HG02610 (cell line): ENCODE results near the gene L3MBTL4.
"Not testable (repeated sequence)": the region's sequence is repeated elsewhere in the genome, so short reads cannot be mapped to it uniquely, and the experiment has no call there.

Experiments used
- ATAC-seq: cut with Tn5 transposase; IDR thresholded peaks from one replicate; pipeline ENCODE4 v1.9.1; 2021; ENCODE audit warnings: mild to moderate bottlenecking, moderate library complexity; ENCODE audit not compliant: unreplicated experiment

The L3MBTL4 gene

DNA sequence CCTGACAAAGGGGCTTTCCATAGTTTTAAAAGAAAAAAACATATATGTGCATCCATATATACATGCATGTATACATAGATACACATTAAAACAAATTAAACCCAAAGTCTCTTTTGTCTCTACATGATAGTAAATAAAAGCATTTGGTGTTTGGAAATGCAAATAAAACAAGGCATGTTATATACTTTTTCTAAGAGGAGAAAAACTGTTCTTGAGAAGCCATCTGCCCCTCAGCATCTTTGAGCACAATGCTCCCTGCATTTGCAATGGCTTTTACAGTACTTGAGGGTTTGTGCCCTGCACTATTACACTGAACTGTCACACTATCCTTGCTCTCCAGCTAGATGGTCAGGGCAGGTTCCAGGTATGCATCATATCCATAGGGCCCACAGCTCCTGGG lies 210.2 kb downstream of the L3MBTL4 start:
- no peak for ATAC-seq

DNA sequence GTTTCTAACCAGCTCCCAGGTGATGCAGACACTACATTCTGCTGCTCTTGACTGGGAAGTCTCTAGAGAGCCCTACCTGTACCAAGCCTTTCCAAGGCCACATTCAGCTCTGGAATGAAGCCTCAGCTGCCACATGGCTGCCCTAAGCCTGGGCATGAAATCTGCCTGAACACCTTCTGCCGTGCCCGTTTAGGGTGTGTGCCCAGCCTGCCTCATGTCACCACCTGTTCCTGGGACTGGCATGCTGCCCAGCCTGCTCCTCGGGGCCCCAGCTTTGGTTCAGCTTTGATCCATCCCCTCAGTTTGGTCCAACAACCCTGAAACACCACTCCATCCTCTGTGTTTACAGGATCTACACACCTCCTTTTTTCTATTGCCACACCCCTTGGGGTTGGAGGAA lies 210.9 kb downstream of the L3MBTL4 start:
- no peak for ATAC-seq

- no peak for ATAC-seq
Measured at GRCh38 chr18:6202861-6203260, 211.8 kb downstream of the L3MBTL4 start.

DNA sequence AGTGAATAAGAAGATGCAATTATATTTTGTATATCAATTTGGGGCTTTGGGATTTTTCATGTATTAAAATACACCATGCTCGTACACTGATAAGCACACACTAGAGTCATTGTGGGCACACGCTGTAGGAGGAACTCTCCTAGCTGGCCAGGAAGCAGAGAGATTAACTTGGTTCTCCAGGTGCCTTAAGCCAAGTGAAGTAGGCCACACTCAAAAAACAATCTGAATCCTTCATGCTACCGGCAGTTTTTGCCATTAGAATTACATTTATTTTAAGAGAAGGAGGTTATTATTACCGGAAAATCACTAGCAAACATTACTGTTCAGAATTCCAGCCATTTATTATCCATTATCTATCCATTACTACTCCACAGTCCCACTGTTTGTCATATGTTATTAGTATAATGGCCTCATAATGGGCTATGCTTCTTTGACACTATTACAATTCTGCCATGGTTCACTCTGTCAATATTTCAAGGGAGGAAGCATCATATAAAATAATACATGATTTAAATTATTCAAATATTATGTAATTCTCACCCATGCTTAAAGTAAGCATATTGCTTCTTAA lies 214.4 kb downstream of the L3MBTL4 start:
- no peak for ATAC-seq

DNA sequence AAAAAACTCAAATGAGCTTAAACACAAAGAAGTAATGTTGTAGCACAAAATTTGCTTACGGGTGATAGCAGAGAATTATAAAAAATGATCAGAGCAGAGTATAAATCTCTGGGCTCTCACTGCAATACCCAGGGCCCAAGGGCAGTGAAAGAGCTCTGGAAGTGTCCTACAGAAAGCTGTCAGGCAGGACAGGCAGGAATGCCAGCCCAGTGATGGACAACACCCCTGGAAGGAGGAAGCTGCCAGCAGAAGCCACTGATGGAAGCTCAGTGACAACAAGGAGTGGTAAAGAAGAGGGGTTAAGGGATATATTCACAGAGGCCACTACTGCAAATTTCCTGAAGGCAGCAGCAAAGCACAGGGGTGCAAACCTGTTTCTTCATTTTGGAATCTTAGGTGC lies 214.9 kb downstream of the L3MBTL4 start:
- no peak for ATAC-seq

GRCh38 chr18:6198585-6198984 lies 216.1 kb downstream of the L3MBTL4 start:
- ATAC-seq: no peak

GRCh38 chr18:6194640-6195039 lies 220.1 kb downstream of the L3MBTL4 start:
- no peak for ATAC-seq

GRCh38 chr18:6185782-6186181 lies 228.9 kb downstream of the L3MBTL4 start:
- ATAC-seq: not testable (repeated sequence)

DNA sequence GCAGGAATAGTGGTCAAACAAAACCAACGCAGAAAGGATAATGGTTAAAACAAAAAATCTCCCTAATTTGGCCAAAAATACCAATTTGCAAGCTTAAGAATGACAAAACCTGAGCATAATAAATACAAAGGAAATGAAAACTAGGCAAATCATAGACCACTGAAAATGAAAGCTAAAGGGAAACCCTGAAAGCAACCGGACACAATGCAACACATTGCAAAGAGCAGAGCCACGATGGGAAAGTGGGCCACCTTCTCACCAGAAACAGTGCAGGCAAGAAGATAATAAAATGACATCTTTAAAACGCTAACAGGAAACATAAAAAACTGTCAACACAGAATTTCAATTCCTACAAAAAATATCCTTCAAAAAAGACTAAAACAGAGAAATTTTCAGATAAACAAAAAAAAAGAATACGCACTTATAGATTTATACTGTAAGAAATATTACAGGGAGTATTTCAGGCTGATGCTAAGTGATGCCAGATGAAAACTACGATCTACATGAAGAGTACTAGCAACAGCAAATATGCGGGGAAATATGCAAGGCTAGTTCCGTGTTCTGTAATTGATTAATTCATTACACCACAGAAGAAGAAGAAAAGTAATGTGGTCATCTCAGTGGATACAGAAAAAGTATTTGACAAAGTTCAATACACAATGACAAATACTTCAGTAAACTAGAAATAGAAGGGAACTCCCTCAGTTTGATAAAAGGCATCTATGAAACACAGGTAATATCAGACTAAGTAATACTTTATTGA lies 239.5 kb downstream of the L3MBTL4 start:
- ATAC-seq: no peak

DNA sequence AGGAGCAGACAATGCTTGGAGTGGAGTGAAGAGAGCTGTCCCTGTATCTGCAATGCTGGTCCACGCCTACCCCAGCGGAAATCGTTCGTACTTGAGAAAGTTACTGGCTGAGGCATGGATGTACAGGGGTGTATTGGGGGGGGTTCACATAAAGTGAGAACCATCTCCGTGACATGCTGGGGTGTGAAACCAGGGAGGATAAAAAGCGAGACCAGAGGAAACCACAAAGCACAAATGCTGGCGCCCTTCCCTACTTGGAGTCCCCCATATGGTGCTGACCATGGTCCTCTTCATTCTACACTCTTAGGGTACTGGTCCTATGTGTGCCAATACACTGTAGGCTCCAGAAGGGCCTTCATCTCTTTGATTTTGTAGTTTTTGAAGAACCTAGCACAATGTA lies 244.1 kb downstream of the L3MBTL4 start:
- no peak for ATAC-seq

- ATAC-seq: no peak
Measured at GRCh38 chr18:6161549-6161948, 253.2 kb downstream of the L3MBTL4 start.

- no peak for ATAC-seq
Measured at GRCh38 chr18:6159426-6159825, 255.3 kb downstream of the L3MBTL4 start.

GRCh38 chr18:6158958-6159357 lies 255.8 kb downstream of the L3MBTL4 start:
- ATAC-seq: no peak

GRCh38 chr18:6156446-6156845 lies 258.3 kb downstream of the L3MBTL4 start:
- ATAC-seq: no peak

DNA sequence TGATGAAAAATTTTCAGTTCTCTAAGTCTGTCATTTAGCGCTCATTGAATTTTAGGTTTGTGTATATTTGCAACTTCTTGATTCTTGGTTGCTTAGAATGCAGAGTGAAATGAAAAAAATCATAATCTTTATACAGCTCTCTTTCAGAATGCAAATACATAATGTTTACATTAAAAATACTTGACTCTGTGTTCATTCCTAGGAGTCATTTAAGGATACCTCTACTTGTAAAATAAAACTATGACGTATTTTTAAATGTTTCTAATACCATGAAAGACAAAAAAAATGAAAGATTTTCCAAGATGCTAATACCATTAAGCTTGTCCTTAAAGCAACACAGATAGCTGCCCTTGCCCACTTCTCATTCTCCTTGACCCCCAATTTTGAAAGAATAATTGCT lies 259.0 kb downstream of the L3MBTL4 start:
- no peak for ATAC-seq

GRCh38 chr18:6150430-6150829 lies 264.3 kb downstream of the L3MBTL4 start:
- ATAC-seq: no peak

DNA sequence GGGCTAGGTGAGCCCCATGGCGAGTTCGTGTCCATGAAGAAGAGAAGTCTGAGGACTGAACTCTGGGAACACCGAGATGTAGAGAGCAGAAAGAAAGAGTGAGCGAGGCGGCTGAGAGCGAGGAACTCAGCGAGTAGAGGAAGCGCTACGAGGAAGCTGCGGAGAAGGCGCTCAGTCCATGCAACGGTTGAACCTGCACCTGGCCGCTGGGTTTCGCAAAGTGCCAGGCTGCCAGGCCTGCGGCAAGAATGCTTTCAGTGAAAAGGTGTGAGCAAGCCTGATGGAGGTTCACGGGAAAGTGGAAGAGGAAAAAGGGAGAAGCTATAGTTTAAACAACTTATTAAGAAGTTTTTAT lies 268.4 kb downstream of the L3MBTL4 start:
- no peak for ATAC-seq

DNA sequence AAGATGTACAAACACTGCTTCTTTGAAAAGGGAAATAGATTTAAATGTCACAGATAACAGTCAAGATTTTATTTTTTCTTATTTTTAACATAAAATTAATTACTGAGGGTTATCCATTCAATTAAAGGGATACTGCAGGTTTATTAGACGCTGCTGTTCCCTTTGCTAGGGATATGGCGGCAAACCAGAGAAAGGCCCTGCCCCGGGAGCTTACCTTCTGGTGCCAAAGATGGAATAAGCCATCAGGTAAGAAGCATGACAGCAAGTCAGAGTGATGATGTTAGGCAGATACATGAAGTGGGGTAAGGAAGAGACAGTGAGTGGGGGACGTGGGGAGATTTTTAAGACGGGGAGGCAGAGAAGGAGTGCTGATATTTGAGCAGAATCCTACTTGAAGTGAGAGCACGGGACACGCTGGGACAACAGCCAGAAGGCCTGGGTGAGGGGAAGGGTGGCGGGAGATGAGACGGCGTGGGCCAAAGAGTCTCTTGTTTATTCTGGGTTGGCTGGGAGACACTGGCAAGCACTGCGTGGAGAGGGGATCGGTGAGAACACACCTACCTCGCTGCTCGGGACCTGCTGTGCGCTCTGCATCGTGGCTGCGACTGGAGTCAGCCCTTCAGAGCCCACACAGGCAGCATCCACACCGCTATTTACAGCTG lies 268.9 kb downstream of the L3MBTL4 start:
- ATAC-seq: no peak

GRCh38 chr18:6139007-6139406 lies 275.7 kb downstream of the L3MBTL4 start:
- ATAC-seq: no peak

GRCh38 chr18:6135901-6136300 lies 278.8 kb downstream of the L3MBTL4 start:
- not testable (repeated sequence) for ATAC-seq

- ATAC-seq: not testable (repeated sequence)
Measured at GRCh38 chr18:6135029-6135428, 279.7 kb downstream of the L3MBTL4 start.

GRCh38 chr18:6132751-6133368 lies 281.9 kb downstream of the L3MBTL4 start:
- no peak for ATAC-seq
